Trophoblast cell (in vitro differentiated cells and primary cell): ENCODE measurements around the gene SPRN.
"Not testable (repeated sequence)": the region's sequence is repeated elsewhere in the genome, so short reads cannot be mapped to it uniquely, and the experiment has no call there.

Experiments used
- DNase-seq, 2 donors: peaks; one replicate each; pipeline ENCODE4 v3.0.0-alpha.2; 2016
- H2AFZ ChIP-seq: 2 replicates; pipeline ENCODE4 v1.6.1; 2013; ENCODE audit warnings: low read length, moderate library complexity, mild to moderate bottlenecking; ENCODE audit not compliant: insufficient read depth, poor library complexity
- H2AK5ac ChIP-seq: 2 replicates; pipeline ENCODE4 v1.6.1; 2013; ENCODE audit warnings: mild to moderate bottlenecking, low read length
- H2BK120ac ChIP-seq: 2 replicates; pipeline ENCODE4 v1.6.1; 2013; ENCODE audit warnings: low read length, mild to moderate bottlenecking, moderate library complexity; ENCODE audit not compliant: insufficient read depth, poor library complexity
- H2BK12ac ChIP-seq: 2 replicates; pipeline ENCODE4 v1.6.1; 2013; ENCODE audit warnings: mild to moderate bottlenecking, low read length, moderate library complexity
- H2BK5ac ChIP-seq: 2 replicates; pipeline ENCODE4 v1.6.1; 2013; ENCODE audit warnings: low read length, low read depth, moderate library complexity, mild to moderate bottlenecking; ENCODE audit not compliant: poor library complexity
- H3K14ac ChIP-seq: 2 replicates; pipeline ENCODE4 v1.6.1; 2013; ENCODE audit warnings: mild to moderate bottlenecking, low read length
- H3K18ac ChIP-seq: 2 replicates; pipeline ENCODE4 v1.6.1; 2013; ENCODE audit warnings: mild to moderate bottlenecking, low read length
- H3K23ac ChIP-seq: 2 replicates; pipeline ENCODE4 v1.6.1; 2013; ENCODE audit warnings: low read length
- H3K27ac ChIP-seq: 2 replicates; pipeline ENCODE4 v1.5.1; 2013; ENCODE audit warnings: low read depth, mild to moderate bottlenecking, inconsistent platforms, low read length, moderate library complexity
- H3K27me3 ChIP-seq: 2 replicates; pipeline ENCODE4 v1.6.1; 2013; ENCODE audit warnings: inconsistent platforms, mild to moderate bottlenecking, low read length, moderate library complexity; ENCODE audit not compliant: insufficient read depth
- H3K36me3 ChIP-seq, 2 experiments: 1 replicate in 1 of 2; 2 replicates in 1 of 2; pipeline ENCODE4 v1.6.1; 2013; ENCODE audit warnings: low read length in 2 of 2, mild to moderate bottlenecking in 2 of 2, moderate library complexity in 1 of 2; ENCODE audit not compliant: insufficient read depth in 2 of 2, control insufficient read depth in 1 of 2
- H3K4ac ChIP-seq: 2 replicates; pipeline ENCODE4 v1.6.1; 2013; ENCODE audit warnings: low read depth, mild to moderate bottlenecking, low read length, moderate library complexity
- H3K4me1 ChIP-seq, 2 experiments: 1 replicate in 1 of 2; 2 replicates in 1 of 2; pipeline ENCODE4 v1.6.1; 2013; ENCODE audit warnings: low read length in 2 of 2, mild to moderate bottlenecking in 2 of 2, moderate library complexity in 1 of 2; ENCODE audit not compliant: insufficient read depth in 2 of 2, control insufficient read depth in 1 of 2
- H3K4me2 ChIP-seq: 2 replicates; pipeline ENCODE4 v1.6.1; 2013; ENCODE audit warnings: inconsistent platforms, mild to moderate bottlenecking, low read length, moderate library complexity
- H3K4me3 ChIP-seq: 2 replicates; pipeline ENCODE4 v1.5.1; 2013; ENCODE audit warnings: mild to moderate bottlenecking, low read depth, low read length, inconsistent platforms
- H3K79me1 ChIP-seq: one replicate; pipeline ENCODE4 v1.6.1; 2013; ENCODE audit warnings: low read length
- H3K79me2 ChIP-seq: 2 replicates; pipeline ENCODE4 v1.6.1; 2013; ENCODE audit warnings: low read length, mild to moderate bottlenecking; ENCODE audit not compliant: control insufficient read depth, insufficient read depth, poor library complexity
- H3K9ac ChIP-seq: 2 replicates; pipeline ENCODE4 v1.6.1; 2013; ENCODE audit warnings: mild to moderate bottlenecking, low read length
- H3K9me3 ChIP-seq: 2 replicates; pipeline ENCODE4 v1.6.1; 2013; ENCODE audit warnings: low read depth, mild to moderate bottlenecking, control low read depth, inconsistent platforms, low read length; ENCODE audit not compliant: insufficient read depth
- H4K12ac ChIP-seq: 2 replicates; pipeline ENCODE4 v1.6.1; 2013; ENCODE audit warnings: low read depth, mild to moderate bottlenecking, low read length, moderate library complexity
- H4K8ac ChIP-seq: 2 replicates; pipeline ENCODE4 v1.6.1; 2013; ENCODE audit warnings: low read depth, mild to moderate bottlenecking, low read length, moderate library complexity
- H4K91ac ChIP-seq: one replicate; pipeline ENCODE4 v1.6.1; 2013; ENCODE audit warnings: low read depth, mild to moderate bottlenecking, low read length, moderate library complexity
- whole genome bisulfite sequencing: extraction: QIAGEN DNeasy Blood & Tissue Kit; methylation state at CpG from one replicate; pipeline ENCODE4 v1.1.7; 2013; ENCODE audit warnings: missing lambda C conversion rate; ENCODE audit not compliant: insufficient read length, insufficient coverage; ENCODE audit errors: extremely low coverage; 5-methylcytosine and 5-hydroxymethylcytosine counted together

The SPRN gene

GRCh38 chr10:133424102-133424501 is 323 bp downstream of the SPRN start:
- no CpG with 5 or more reads among the region's 46 CpGs for WGBS
- H2AFZ ChIP-seq, H2BK12ac ChIP-seq, H3K9ac ChIP-seq, H3K23ac ChIP-seq, H3K9me3 ChIP-seq, H3K4me3 ChIP-seq, H3K4ac ChIP-seq, H3K4me2 ChIP-seq, H4K8ac ChIP-seq, H3K79me2 ChIP-seq, H3K27me3 ChIP-seq, H3K27ac ChIP-seq, H2AK5ac ChIP-seq, H2BK120ac ChIP-seq, H2BK5ac ChIP-seq, H3K18ac ChIP-seq, H3K14ac ChIP-seq, H4K91ac ChIP-seq, H4K12ac ChIP-seq, H3K79me1 ChIP-seq, H3K4me1 ChIP-seq, DNase-seq: not testable (repeated sequence)
- H3K36me3 ChIP-seq = peaks cover 23% of the 10 kb centered on the region in 2 experiments

GRCh38 chr10:133422807-133423771 is 1.3 kb downstream of the SPRN start:
- Histone ChIP-seq H3K9me3 (peaks cover 7% of the 10 kb centered on the region), H2AFZ (no peak overlapping the region), H4K8ac (no peak overlapping the region), H4K91ac (no peak overlapping the region), H3K9ac (no peak overlapping the region), H3K27me3 (peaks cover 10% of the 10 kb centered on the region), H3K14ac (no peak overlapping the region), H3K4me1 (peaks cover 0 to 6% of the 10 kb centered on the region in 2 experiments), H3K27ac (no peak overlapping the region), H2AK5ac (no peak overlapping the region), H3K36me3 (peaks cover 29 to 32% of the 10 kb centered on the region in 2 experiments), H3K23ac (no peak overlapping the region), H2BK12ac (no peak overlapping the region), H3K79me1 (no peaks in the 10 kb centered on the region), H2BK120ac (no peak overlapping the region), H3K79me2 (no peaks in the 10 kb centered on the region), H2BK5ac (no peak overlapping the region), H3K4ac (no peak overlapping the region), H3K18ac (no peak overlapping the region), H4K12ac (no peak overlapping the region), H3K4me2 (peak overlapping the region; percentile 47), H3K4me3 (no peak overlapping the region)
- no peak for DNase-seq
- no CpG with 5 or more reads among the region's 88 CpGs for WGBS

- H3K9me3 ChIP-seq = peaks cover 7% of the 10 kb centered on the region
- H3K4me1 ChIP-seq = peaks cover 0 to 6% of the 10 kb centered on the region in 2 experiments
- H3K23ac ChIP-seq = no peak overlapping the region
- no peaks in the 10 kb centered on the region for H3K79me1 ChIP-seq
- no peaks in the 10 kb centered on the region for H3K79me2 ChIP-seq
- H2BK120ac ChIP-seq = no peak overlapping the region
- H2BK5ac ChIP-seq = no peak overlapping the region
- no peak overlapping the region for H3K27ac ChIP-seq
- WGBS = no CpG with 5 or more reads among the region's 16 CpGs
- no peak overlapping the region for H3K14ac ChIP-seq
- no peak overlapping the region for H3K18ac ChIP-seq
- no peak overlapping the region for H3K9ac ChIP-seq
- no peak overlapping the region for H4K91ac ChIP-seq
- no peak overlapping the region for H4K12ac ChIP-seq
- peaks cover 10% of the 10 kb centered on the region for H3K27me3 ChIP-seq
- no peak overlapping the region for H3K4me2 ChIP-seq
- H2AK5ac ChIP-seq = no peak overlapping the region
- no peak overlapping the region for H2BK12ac ChIP-seq
- peaks cover 29 to 32% of the 10 kb centered on the region in 2 experiments for H3K36me3 ChIP-seq
- H4K8ac ChIP-seq = no peak overlapping the region
- no peak overlapping the region for H2AFZ ChIP-seq
- H3K4ac ChIP-seq = no peak overlapping the region
- H3K4me3 ChIP-seq = no peak overlapping the region
- no peak for DNase-seq
These were observed 2.1 kb downstream of the SPRN start for GRCh38 chr10:133422223-133422806.

GRCh38 chr10:133421336-133422222 is 2.8 kb downstream of the SPRN start:
- no peak overlapping the region for H2AFZ ChIP-seq
- no peak overlapping the region for H3K9ac ChIP-seq
- H3K4ac ChIP-seq = no peak overlapping the region
- peaks cover 7% of the 10 kb centered on the region for H3K9me3 ChIP-seq
- no peak overlapping the region for H3K18ac ChIP-seq
- H4K12ac ChIP-seq = no peak overlapping the region
- H4K91ac ChIP-seq = no peak overlapping the region
- no peak overlapping the region for H2BK120ac ChIP-seq
- H2BK5ac ChIP-seq = no peak overlapping the region
- no peaks in the 10 kb centered on the region for H3K79me1 ChIP-seq
- H3K79me2 ChIP-seq = no peaks in the 10 kb centered on the region
- peaks cover 29 to 32% of the 10 kb centered on the region in 2 experiments for H3K36me3 ChIP-seq
- no peak overlapping the region for H3K14ac ChIP-seq
- H3K23ac ChIP-seq = no peak overlapping the region
- no peak overlapping the region for H3K4me2 ChIP-seq
- H2BK12ac ChIP-seq = no peak overlapping the region
- H3K27ac ChIP-seq = no peak overlapping the region
- H3K4me3 ChIP-seq = no peak overlapping the region
- peaks cover 10% of the 10 kb centered on the region for H3K27me3 ChIP-seq
- H4K8ac ChIP-seq = no peak overlapping the region
- no CpG with 5 or more reads among the region's 17 CpGs for WGBS
- H2AK5ac ChIP-seq = no peak overlapping the region
- peaks cover 0 to 6% of the 10 kb centered on the region in 2 experiments for H3K4me1 ChIP-seq
- DNase-seq = no peak
